K562 (cell line): ENCODE measurements around the gene STX19. TPM values are rescaled to one million over a fixed set of nuclear protein-coding genes. Genes with fewer than 3 reads are reported as not detected.

Source experiments
- BRD9 ChIP-seq: fragments of 450-650 bp; IDR thresholded peaks from 2 replicates; pipeline ENCODE4 v1.6.1; 2018; ENCODE audit warnings: low read depth; ENCODE audit not compliant: partially characterized antibody
- CBFA2T2 ChIP-seq: fragments of 450-650 bp; conservative IDR thresholded peaks from 2 replicates; pipeline ENCODE4 v1.6.1; 2017; ENCODE audit warnings: mild to moderate bottlenecking
- CBFA2T3 ChIP-seq: fragments of 450-650 bp; IDR thresholded peaks from 2 replicates; pipeline ENCODE4 v1.6.1; 2017
- E2F3 ChIP-seq: fragments of 250-450 bp; sonication (Bioruptor Pico); IDR thresholded peaks from 2 replicates; pipeline ENCODE4 v1.4.0; 2020; ENCODE audit warnings: mild to moderate bottlenecking
- FOXA1 ChIP-seq: fragments of 450-650 bp; IDR thresholded peaks from 2 replicates; pipeline ENCODE4 v1.6.1; 2016; ENCODE audit warnings: mild to moderate bottlenecking, borderline replicate concordance
- FOXJ3 ChIP-seq: sonication (generic); formaldehyde crosslinking; IDR thresholded peaks from 2 replicates; pipeline ENCODE4 v1.4.0; 2020; ENCODE audit warnings: mild to moderate bottlenecking, missing genetic modification reagents
- HMGN3 ChIP-seq: IDR thresholded peaks from 2 replicates; pipeline ENCODE4 v1.6.1; 2011; ENCODE audit warnings: borderline replicate concordance, low read depth, mild to moderate bottlenecking, mixed read lengths, low read length; ENCODE audit not compliant: insufficient read length; ENCODE audit errors: extremely low read depth
- KLF13 ChIP-seq: fragments of 450-650 bp; IDR thresholded peaks from 2 replicates; pipeline ENCODE4 v1.6.1; 2016; ENCODE audit warnings: missing genetic modification characterization, low read depth, mild to moderate bottlenecking, missing compliant biosample characterization, moderate library complexity, borderline replicate concordance
- LARP7 ChIP-seq: fragments of 450-650 bp; IDR thresholded peaks from 2 replicates; pipeline ENCODE4 v1.6.1; 2016
- NFRKB ChIP-seq: fragments of 450-650 bp; IDR thresholded peaks from 2 replicates; pipeline ENCODE4 v1.6.1; 2016; ENCODE audit warnings: low read depth
- NR1H2 ChIP-seq: sonication (generic); formaldehyde crosslinking; IDR thresholded peaks from 2 replicates; pipeline ENCODE4 v1.4.0; 2020; ENCODE audit warnings: mild to moderate bottlenecking, missing genetic modification reagents
- PURB ChIP-seq: sonication (generic); formaldehyde crosslinking; IDR thresholded peaks from 2 replicates; pipeline ENCODE4 v1.9.0; 2021; ENCODE audit warnings: low read depth, mild to moderate bottlenecking, missing genetic modification reagents
- SMAD1 ChIP-seq: fragments of 150-350 bp; IDR thresholded peaks from 2 replicates; pipeline ENCODE4 v1.6.1; 2014; ENCODE audit warnings: low read length, low read depth; ENCODE audit not compliant: partially characterized antibody
- SREBF2 ChIP-seq: sonication (generic); formaldehyde crosslinking; IDR thresholded peaks from 2 replicates; pipeline ENCODE4 v1.4.0; 2020; ENCODE audit warnings: mild to moderate bottlenecking, missing genetic modification reagents
- TAF7 ChIP-seq: fragments of 450-650 bp; IDR thresholded peaks from 2 replicates; pipeline ENCODE4 v1.6.1; 2016; ENCODE audit warnings: missing genetic modification characterization, missing compliant biosample characterization
- TCF7 ChIP-seq: sonication (generic); IDR thresholded peaks from 2 replicates; pipeline ENCODE4 v1.6.1; 2016; ENCODE audit warnings: antibody characterized with exemption, borderline replicate concordance
- TFAM ChIP-seq: fragments of 250-450 bp; sonication (Bioruptor Pico); conservative IDR thresholded peaks from 2 replicates; pipeline ENCODE4 v1.5.0; 2021; ENCODE audit warnings: mild to moderate bottlenecking, moderate library complexity
- TSC22D4 ChIP-seq: fragments of 450-650 bp; IDR thresholded peaks from 2 replicates; pipeline ENCODE4 v1.6.1; 2016; ENCODE audit warnings: missing genetic modification characterization, missing biosample characterization, control low read depth
- ZKSCAN1 ChIP-seq: fragments of 150-350 bp; IDR thresholded peaks from 2 replicates; pipeline ENCODE4 v1.6.1; 2016; ENCODE audit warnings: low read depth, low read length
- ZZZ3 ChIP-seq: fragments of 450-650 bp; IDR thresholded peaks from 2 replicates; pipeline ENCODE4 v1.6.1; 2016; ENCODE audit warnings: antibody characterized with exemption, mild to moderate bottlenecking, moderate library complexity
- polyA plus RNA-seq, 8 experiments: library from polyadenylated mRNA; depleted of rRNA in 4 of 8; stranded (reverse) in 5 of 8; unstranded in 3 of 8; fragments of >200 nt; fragmentation: Nextera tagmentation in 2 of 8; fragmentation: Illumina TruSeq in 1 of 8; extraction: Ambion mirVana in 2 of 8; extraction: Trizol in 1 of 8; gene quantifications; 2 replicates each; pipeline versions ENCODE4 v1.2.1 to v1.2.3, GENCODE V29; 2011 to 2014; ENCODE audit warnings: inconsistent platforms in 1 of 8, missing spikeins in 1 of 8
- total RNA-seq, 7 experiments: library from RNA; depleted of rRNA in 6 of 7; stranded (reverse); fragments of >200 nt in 6 of 7; fragmentation: Illumina TruSeq in 2 of 7; extraction: Trizol in 2 of 7; gene quantifications; 2 replicates each; pipeline versions ENCODE4 v1.2.1 to v1.2.3, GENCODE V29; 2011 to 2021; ENCODE audit warnings: low replicate concordance in 1 of 7
- TF ChIP-seq, protein P1 (sequence below): fragments of 450-650 bp; formaldehyde crosslinking; IDR thresholded peaks from 2 replicates; pipeline ENCODE4 v1.4.0; 2020; ENCODE audit warnings: mild to moderate bottlenecking, moderate library complexity
- TF ChIP-seq, protein P2 (sequence below): fragments of 450-650 bp; IDR thresholded peaks from 2 replicates; pipeline ENCODE4 v1.6.1; 2018; ENCODE audit warnings: mild to moderate bottlenecking, low read depth; ENCODE audit not compliant: partially characterized antibody
- TF ChIP-seq, protein P3 (sequence below): IDR thresholded peaks from 2 replicates; pipeline ENCODE4 v1.6.1; 2011; ENCODE audit not compliant: insufficient read length; ENCODE audit errors: extremely low read depth
- TF ChIP-seq, protein P4 (sequence below): sonication (generic); formaldehyde crosslinking; IDR thresholded peaks from 2 replicates; pipeline ENCODE4 v1.8.0; 2023; ENCODE audit warnings: mild to moderate bottlenecking, missing genetic modification reagents

The STX19 gene
- total and polyA plus RNA-seq, 9 of the 15 experiments (the other 6 are each of a cell fraction or from before 2014, with no cell fraction given): 0.04 TPM; not detected in 8

DNA sequence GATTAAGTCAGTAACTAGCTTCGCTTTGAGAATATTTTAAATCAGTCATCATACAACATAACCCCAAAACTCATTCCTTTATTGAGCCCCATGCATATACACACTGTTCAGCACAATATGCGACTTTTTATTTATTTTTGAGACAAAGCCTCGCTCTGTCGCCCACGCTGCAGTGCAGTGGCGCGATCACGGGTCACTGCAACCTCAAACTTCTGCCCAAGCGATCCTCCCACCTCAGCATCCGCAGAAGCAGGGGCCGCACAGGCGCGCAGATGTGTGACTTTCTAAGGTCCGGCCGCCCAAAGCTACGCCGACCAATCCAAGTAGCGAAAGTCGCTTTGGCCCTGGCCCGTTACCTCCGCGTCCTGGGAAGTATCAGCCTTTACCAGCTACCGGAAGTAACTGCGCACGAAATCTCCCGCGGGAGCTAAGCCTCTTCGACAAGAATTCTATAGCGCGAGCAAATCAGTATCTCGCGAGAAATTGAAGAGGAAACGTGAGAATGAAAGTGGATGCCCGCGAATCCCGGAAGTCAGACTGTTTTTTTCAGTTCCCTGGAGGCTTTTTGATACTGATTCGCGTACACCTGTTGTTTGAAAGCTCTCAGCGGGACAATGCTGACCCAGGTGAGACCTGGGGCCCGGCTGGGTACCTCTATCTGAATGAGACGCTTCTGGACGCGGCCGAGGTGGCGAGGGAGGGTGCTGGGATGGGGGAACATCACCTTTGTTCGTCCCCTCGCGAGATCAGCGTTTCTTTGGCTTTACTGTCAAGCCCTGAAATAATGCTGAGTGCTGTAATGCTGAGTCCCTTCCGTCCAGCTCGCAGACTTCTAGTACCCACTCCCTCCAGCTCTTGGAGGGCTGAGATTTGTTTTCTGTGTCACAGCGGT, 34.4 kb upstream of the STX19 start, which contains the start of the genes DHFR2 and NSUN3 (continued):
- TF ChIP-seq, protein P1, sequence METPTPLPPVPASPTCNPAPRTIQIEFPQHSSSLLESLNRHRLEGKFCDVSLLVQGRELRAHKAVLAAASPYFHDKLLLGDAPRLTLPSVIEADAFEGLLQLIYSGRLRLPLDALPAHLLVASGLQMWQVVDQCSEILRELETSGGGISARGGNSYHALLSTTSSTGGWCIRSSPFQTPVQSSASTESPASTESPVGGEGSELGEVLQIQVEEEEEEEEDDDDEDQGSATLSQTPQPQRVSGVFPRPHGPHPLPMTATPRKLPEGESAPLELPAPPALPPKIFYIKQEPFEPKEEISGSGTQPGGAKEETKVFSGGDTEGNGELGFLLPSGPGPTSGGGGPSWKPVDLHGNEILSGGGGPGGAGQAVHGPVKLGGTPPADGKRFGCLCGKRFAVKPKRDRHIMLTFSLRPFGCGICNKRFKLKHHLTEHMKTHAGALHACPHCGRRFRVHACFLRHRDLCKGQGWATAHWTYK (CRISPR knock-in tag): no peak
- TF ChIP-seq FOXA1 (no peak), E2F3 (CRISPR knock-in tag) (no peak), CBFA2T2 (no peak), TCF7 (no peak), CBFA2T3 (no peak), PURB (CRISPR knock-in tag) (no peak), TAF7 (tag) (peak; percentile 34; the same call in 1 of the 2 replicates), BRD9 (no peak), KLF13 (no peak), NFRKB (peak; percentile 56; the same call in 1 of the 2 replicates), SMAD1 (peak; percentile 27), NR1H2 (CRISPR knock-in tag) (no peak), TFAM (CRISPR knock-in tag) (no peak), ZZZ3 (no peak), LARP7 (no peak), SREBF2 (no peak), FOXJ3 (CRISPR knock-in tag) (no peak), HMGN3 (no peak), ZKSCAN1 (no peak), TSC22D4 (no peak)
- TF ChIP-seq, protein P2, sequence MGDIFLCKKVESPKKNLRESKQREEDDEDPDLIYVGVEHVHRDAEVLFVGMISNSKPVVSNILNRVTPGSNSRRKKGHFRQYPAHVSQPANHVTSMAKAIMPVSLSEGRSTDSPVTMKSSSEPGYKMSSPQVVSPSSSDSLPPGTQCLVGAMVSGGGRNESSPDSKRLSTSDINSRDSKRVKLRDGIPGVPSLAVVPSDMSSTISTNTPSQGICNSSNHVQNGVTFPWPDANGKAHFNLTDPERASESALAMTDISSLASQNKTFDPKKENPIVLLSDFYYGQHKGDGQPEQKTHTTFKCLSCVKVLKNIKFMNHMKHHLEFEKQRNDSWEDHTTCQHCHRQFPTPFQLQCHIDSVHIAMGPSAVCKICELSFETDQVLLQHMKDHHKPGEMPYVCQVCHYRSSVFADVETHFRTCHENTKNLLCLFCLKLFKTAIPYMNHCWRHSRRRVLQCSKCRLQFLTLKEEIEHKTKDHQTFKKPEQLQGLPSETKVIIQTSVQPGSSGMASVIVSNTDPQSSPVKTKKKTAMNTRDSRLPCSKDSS: no peak
- TF ChIP-seq, protein P3, sequence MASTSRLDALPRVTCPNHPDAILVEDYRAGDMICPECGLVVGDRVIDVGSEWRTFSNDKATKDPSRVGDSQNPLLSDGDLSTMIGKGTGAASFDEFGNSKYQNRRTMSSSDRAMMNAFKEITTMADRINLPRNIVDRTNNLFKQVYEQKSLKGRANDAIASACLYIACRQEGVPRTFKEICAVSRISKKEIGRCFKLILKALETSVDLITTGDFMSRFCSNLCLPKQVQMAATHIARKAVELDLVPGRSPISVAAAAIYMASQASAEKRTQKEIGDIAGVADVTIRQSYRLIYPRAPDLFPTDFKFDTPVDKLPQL: no peak
- TF ChIP-seq, protein P4, sequence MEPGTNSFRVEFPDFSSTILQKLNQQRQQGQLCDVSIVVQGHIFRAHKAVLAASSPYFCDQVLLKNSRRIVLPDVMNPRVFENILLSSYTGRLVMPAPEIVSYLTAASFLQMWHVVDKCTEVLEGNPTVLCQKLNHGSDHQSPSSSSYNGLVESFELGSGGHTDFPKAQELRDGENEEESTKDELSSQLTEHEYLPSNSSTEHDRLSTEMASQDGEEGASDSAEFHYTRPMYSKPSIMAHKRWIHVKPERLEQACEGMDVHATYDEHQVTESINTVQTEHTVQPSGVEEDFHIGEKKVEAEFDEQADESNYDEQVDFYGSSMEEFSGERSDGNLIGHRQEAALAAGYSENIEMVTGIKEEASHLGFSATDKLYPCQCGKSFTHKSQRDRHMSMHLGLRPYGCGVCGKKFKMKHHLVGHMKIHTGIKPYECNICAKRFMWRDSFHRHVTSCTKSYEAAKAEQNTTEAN (CRISPR knock-in tag): no peak
